Left ventricle myocardium superior (tissue), 1 donor: Measurements from ENCODE around the gene NOL3. TPM values are rescaled to one million over a fixed set of nuclear protein-coding genes. Genes with fewer than 3 reads are reported as not detected.

Experiments
- ATAC-seq: fragments of 200-7000 bp; cut with Tn5 transposase; one replicate; pipeline ENCODE4 v1.9.1; 2020; ENCODE audit warnings: mild to moderate bottlenecking, moderate library complexity
- DNase-seq: peaks from one replicate; pipeline ENCODE4 v3.0.0-alpha.2; 2020
- intact Hi-C: fragments of 100-400 bp; cut with micrococcal nuclease; formaldehyde crosslinking; loops from one replicate; pipeline ENCODE4 v1.11.0; 2022
- total RNA-seq: library from RNA; stranded (reverse); fragmentation: NEBNext Ultra II Directional; extraction: Animal tissue kit (Norgen Biotek cat#: 25700); gene quantifications from one replicate; pipeline ENCODE4 v1.2.1, GENCODE V29; 2021
- donor health status: DM: no; HTN: yes; CAD: no; lungs with severe emphysema.

NOL3 gene
- total RNA-seq, 1 donor from 2014 or later, result 125 TPM

- DNase-seq, result peak; percentile 97
- peak; percentile 54 for ATAC-seq
- intact Hi-C loops, result no loop called here
Measured at GRCh38 chr16:67184995-67185650, 14.8 kb downstream of the NOL3 start.

DNA sequence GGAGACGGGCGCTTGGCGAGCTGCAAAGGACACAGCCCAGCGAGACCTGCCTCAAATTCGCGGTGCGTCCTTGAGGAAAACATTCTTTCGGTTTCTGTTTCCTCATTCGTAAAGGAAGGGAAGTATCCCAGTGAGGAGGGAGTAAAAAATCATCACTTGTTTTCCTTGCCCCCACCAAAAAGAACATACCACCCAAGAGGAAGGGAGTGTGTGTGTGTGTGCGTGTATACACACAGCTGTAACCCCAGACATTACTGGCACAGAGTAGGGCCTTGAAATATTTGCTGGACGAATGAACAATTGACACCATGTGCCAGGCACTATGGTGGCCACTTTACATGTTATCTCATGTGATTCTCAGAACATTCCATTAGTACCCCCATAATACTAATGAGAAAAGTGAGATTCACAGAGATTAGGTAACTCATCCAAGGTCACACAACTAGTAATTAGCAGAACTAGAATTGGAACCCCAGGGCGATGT lies 15.4 kb downstream of the NOL3 start:
- no peak for DNase-seq
- ATAC-seq, result no peak
- intact Hi-C loops, result no loop called here

DNA sequence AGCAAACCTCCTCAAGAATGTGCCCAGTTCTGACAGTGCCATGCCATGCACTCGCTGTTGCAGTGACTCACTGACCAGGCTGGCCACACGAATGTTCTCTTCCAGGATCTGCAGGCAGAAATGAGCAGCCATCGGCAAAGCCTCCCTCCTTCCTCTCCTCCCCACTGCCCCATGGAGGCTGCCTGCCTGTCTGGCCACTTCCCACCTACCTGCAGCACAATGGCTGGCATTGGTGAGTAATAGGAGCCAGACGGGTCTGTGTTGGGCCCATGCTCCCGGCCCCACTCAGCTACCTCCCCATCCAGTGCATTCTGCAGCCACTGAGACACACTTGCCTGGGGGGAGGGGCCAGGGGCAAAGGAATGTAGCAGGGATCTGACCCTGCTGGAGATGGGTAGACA lies 16.2 kb downstream of the NOL3 start:
- intact Hi-C loops, result no loop called here
- DNase-seq, result no peak

GRCh38 chr16:67187175-67187890 lies 17.0 kb downstream of the NOL3 start:
- intact Hi-C loops, result no loop called here
- DNase-seq (no peak), ATAC-seq (no peak)

More for the DNA sequence above, 16.2 kb downstream of the NOL3 start:
- ATAC-seq, result no peak

DNA sequence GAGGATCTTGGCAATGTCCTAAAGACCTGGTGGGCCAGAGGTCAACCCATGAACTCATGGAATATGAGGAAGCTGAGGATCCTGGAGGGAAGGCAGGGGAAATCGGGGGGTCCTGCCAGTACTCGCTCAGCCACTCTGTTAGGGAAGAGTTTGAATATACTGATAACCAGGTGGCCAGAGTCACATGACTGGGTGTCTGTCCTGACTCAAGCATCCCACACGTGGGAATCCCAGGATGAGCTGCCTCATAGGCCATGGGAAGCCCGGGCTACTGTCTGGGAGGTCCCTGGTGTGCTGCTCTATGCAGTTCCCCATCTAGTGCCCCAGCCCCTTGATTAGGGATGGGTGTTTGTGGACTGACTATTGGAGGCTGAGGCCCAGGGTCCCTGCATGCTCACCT lies 18.0 kb downstream of the NOL3 start:
- intact Hi-C loops, result no loop called here
- no peak for ATAC-seq
- DNase-seq, result no peak

- intact Hi-C loops, result no loop called here
- ATAC-seq (no peak), DNase-seq (no peak)
Measured at GRCh38 chr16:67188798-67189197, 18.5 kb downstream of the NOL3 start.

GRCh38 chr16:67190041-67190440 lies 19.7 kb downstream of the NOL3 start, which contains the start of gene EXOC3L1:
TSS of gene EXOC3L1 (minus strand) at chr16:67190136. CDS start at chr16:67189676, 460 bp downstream.
- no peak for ATAC-seq
- intact Hi-C loops, result no loop called here
- no peak for DNase-seq

GRCh38 chr16:67190448-67191399 lies 20.4 kb downstream of the NOL3 start:
- ATAC-seq (no peak), DNase-seq (no peak)
- intact Hi-C loops, result no loop called here

GRCh38 chr16:67191411-67191994 lies 21.2 kb downstream of the NOL3 start:
- ATAC-seq, result peak; percentile 4
- intact Hi-C loops, result no loop called here
- no peak for DNase-seq

- ATAC-seq, result peak; percentile 94
- intact Hi-C loops, result no loop called here
- peak; percentile 94 for DNase-seq
Measured at GRCh38 chr16:67191995-67192681, 21.8 kb downstream of the NOL3 start, which contains the start of gene E2F4. TSS of gene E2F4 (plus strand) at chr16:67192155. CDS start at chr16:67192228, 73 bp downstream.

DNA sequence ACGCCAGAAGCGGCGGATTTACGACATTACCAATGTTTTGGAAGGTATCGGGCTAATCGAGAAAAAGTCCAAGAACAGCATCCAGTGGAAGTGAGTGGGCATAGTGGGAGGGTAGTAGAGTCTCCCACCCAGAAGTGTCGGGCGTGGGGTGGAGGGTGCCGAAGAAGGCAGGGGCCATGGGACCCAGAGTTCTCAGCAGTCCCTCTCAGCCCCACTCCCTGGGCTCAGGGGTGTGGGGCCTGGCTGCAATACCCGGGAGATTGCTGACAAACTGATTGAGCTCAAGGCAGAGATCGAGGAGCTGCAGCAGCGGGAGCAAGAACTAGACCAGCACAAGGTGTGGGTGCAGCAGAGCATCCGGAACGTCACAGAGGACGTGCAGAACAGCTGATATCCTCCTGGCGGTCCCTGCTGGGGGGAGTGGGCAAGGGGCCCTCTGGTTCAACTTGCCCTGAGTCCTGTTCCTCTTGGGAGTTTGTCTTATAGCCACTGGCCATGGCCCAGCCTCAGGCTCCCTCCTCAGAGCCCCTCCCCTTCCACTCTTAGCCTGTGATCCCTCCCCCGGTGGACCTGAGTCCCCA lies 22.5 kb downstream of the NOL3 start:
- DNase-seq (no peak), ATAC-seq (no peak)
- intact Hi-C loops, result no loop called here

DNA sequence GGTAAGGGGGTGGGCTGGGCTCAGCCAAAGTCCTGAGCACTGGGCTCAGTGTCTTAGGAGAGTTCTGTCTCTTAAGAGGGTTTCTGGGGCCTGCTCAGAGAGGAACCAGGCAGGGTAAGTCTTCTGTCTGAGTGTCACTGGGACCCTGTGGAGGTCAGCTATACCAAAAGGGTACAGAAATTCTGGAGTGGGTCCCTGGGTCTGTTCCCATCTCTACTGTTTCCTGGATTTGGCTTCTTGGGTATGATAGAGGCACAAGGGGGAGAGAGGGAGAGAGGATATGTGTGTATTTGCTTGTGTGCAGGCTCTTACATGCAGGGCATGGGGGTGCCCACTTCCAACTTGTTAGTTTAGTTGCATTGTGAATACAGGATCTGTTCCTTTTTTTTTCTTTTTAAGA lies 23.2 kb downstream of the NOL3 start:
- ATAC-seq, result no peak
- DNase-seq, result no peak
- intact Hi-C loops, result no loop called here

DNA sequence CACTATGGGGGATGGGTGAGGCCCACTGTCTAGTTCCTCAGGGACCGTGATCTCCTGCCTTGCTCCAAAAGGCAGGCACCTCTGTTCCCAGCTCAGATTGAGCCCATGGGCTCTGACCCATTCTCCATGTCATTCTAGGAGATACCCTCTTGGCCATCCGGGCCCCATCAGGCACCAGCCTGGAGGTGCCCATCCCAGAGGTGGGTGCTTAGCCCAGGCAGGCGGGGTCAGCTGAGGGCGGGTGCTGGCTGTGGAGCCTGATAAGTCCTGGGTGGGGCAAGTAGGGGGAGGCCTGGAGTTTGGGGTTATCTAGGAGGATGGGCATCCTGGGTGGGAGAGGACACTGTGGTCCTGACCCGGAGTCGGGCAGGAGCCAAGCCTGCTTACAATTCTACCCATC lies 23.9 kb downstream of the NOL3 start:
- intact Hi-C loops, result no loop called here
- no peak for ATAC-seq
- DNase-seq, result no peak

DNA sequence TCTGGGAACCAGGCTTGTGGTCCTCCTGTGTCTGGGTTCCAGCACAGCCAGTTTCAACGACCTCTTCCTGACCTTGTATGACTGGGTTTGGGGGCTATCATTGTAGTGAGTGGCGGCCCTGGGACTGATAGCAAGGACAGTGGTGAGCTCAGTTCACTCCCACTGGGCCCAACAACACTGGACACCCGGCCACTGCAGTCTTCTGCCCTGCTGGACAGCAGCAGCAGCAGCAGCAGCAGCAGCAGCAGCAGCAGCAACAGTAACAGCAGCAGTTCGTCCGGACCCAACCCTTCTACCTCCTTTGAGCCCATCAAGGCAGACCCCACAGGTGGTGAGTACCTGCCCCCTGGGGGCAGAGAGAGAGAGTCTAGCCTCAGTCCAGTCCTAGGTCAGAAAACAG lies 25.3 kb downstream of the NOL3 start:
- no peak for DNase-seq
- intact Hi-C loops, result no loop called here
- no peak for ATAC-seq

- ATAC-seq, result no peak
- intact Hi-C loops, result no loop called here
- no peak for DNase-seq
Measured at GRCh38 chr16:67196881-67197280, 26.5 kb downstream of the NOL3 start.

DNA sequence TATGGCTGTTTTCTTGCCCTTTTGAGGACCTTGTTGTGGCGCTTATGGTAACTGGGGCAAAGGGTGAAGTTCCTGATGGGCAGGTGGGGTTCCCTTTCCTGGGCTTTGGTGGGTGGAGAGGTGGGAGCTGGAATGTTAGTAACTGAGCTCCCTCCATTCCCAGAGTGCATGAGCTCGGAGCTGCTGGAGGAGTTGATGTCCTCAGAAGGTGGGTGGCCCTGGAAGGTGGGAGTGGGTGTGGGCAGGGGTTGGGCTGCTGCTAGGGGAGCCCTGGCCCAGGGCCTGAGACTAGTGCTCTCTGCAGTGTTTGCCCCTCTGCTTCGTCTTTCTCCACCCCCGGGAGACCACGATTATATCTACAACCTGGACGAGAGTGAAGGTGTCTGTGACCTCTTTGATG lies 27.4 kb downstream of the NOL3 start:
- intact Hi-C loops, result no loop called here
- DNase-seq, result no peak
- no peak for ATAC-seq

- intact Hi-C loops, result no loop called here
- ATAC-seq (peak; percentile 50), DNase-seq (peak; percentile 61)
Measured at GRCh38 chr16:67198238-67198734, 27.9 kb downstream of the NOL3 start.
